HCEC 1CT (cell line): Measurements from ENCODE around the gene WDR86.

Experiments used
- DNase-seq: peaks from one replicate; pipeline ENCODE4 v3.0.0-alpha.2; 2017

The WDR86 gene

GRCh38 chr7:151345576-151346469 lies 64.0 kb downstream of the WDR86 start:
- no peak for DNase-seq

- no peak for DNase-seq
Measured at GRCh38 chr7:151343516-151343915, 66.3 kb downstream of the WDR86 start.

- DNase-seq: no peak
Measured at GRCh38 chr7:151342811-151343210, 67.0 kb downstream of the WDR86 start.

GRCh38 chr7:151342102-151342646 lies 67.7 kb downstream of the WDR86 start:
- no peak for DNase-seq

- DNase-seq: peak; percentile 83
Measured at GRCh38 chr7:151341357-151342101, 68.3 kb downstream of the WDR86 start, which contains the start of gene NUB1. NUB1 (plus strand) TSS chr7:151341812; CDS start chr7:151345350, 3,538 bp downstream.

GRCh38 chr7:151340794-151341356 lies 69.0 kb downstream of the WDR86 start:
- no peak for DNase-seq

GRCh38 chr7:151339651-151340382 lies 70.0 kb downstream of the WDR86 start:
- DNase-seq: no peak

- DNase-seq: no peak
Measured at GRCh38 chr7:151338809-151339208, 71.0 kb downstream of the WDR86 start.

GRCh38 chr7:151337346-151337745 lies 72.5 kb downstream of the WDR86 start:
- DNase-seq: no peak

- no peak for DNase-seq
Measured at GRCh38 chr7:151336027-151336708, 73.7 kb downstream of the WDR86 start.

- no peak for DNase-seq
Measured at GRCh38 chr7:151334628-151335027, 75.2 kb downstream of the WDR86 start.
